Measurements from ENCODE around the gene KPNA5.
A peak's percentile ranks its signal among the peaks of the same experiment; 100 is the strongest.
"Not testable (repeated sequence)": the region's sequence is repeated elsewhere in the genome, so short reads cannot be mapped to it uniquely, and the experiment has no call there.

The KPNA5 gene

DNA sequence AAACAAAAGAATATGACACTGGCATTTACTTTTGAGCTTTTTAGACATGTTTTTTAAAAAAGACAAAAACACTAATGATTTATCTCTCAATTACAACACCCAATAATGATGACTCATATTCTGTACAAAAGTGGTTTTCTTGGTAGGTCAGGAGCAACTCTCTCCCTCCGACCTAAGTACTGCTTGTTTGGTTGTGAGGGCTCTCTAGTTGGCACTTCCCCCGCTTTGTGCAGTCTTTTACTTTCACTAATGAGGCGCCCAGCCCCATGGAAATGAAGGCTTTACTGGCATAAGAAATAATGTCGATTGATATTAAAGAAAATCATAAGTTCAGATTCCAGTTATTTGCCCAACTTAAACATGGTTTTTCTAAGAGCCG, 1.3 kb downstream of the KPNA5 start:
- no peaks in the 10 kb centered on the region for H3K9me3 Mint-ChIP-seq
- H3K4me3 Mint-ChIP-seq: peak overlapping the region; percentile 98
- H3K27me3 Mint-ChIP-seq: no peaks in the 10 kb centered on the region
- peak overlapping the region; percentile 92 for H3K27ac Mint-ChIP-seq
- no peak for DNase-seq
- H3K36me3 Mint-ChIP-seq (ENCODE audit: low read depth): peaks cover 48% of the 10 kb centered on the region
- H3K4me1 Mint-ChIP-seq (ENCODE audit: low read depth): peaks cover 54% of the 10 kb centered on the region

DNA sequence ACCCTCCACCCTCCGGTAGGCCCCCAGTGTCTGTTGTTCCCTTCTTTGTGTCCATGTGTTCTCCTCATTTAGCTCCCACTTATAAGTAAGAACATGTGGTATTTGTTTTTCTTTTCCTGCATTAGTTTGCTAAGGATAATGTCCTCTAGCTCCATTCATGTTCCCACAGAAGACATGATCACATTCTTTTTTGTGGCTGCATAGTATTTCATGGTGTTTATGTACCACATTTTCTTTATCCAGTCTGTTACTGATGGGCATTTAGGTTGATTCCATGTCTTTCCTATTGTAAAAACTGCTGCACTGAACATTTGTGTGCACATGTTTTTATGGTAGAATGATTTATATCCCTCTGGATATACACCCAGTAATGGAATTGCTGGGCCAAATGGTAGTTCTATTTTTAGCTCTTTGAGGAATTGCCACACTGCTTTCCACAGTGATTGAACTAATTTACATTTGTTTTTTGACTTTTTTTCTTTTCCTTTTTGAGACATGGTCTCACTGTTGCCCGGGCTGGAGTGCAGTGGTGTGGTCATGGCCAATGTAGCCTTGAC, 4.5 kb downstream of the KPNA5 start:
- Mint-ChIP-seq H3K36me3 (ENCODE audit: low read depth) (peaks cover 62% of the 10 kb centered on the region), H3K4me1 (ENCODE audit: low read depth) (peaks cover 57% of the 10 kb centered on the region), H3K27ac (no peak overlapping the region), H3K27me3 (no peaks in the 10 kb centered on the region), H3K4me3 (no peak overlapping the region), H3K9me3 (no peaks in the 10 kb centered on the region)
- no peak for DNase-seq

DNA sequence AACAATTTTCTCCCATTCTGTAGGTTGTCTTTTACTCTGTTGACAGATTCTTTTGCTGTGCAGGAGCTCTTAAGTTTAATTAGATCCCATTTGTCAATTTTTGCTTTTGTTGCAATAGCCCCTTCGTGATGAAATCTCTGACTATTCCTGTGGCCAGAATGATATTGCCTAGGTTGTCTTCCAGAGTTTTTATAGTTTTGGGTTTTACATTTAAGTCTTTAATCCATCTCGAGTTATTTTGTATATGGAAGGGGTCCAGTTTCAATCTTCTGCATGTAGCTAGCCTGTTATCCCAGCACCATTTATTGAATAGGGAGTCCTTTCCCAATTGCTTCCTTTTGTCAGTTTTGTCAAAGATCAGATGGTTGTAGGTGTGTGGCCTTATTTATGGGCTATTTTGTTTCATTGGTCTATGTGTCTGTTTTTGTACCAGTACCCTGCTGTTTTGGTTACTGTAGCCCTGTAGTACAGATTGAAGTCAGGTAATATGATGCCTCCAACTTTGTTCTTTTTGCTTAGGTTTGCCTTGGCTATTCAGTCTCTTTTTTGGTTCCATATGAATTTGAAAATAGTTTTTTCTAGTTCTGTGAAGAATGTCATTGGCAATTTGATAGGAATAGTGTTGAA, 5.6 kb downstream of the KPNA5 start:
- peak overlapping the region; percentile 27 for H3K27ac Mint-ChIP-seq
- peaks cover 62% of the 10 kb centered on the region for H3K36me3 Mint-ChIP-seq (ENCODE audit: low read depth)
- H3K4me3 Mint-ChIP-seq, DNase-seq, H3K9me3 Mint-ChIP-seq, H3K27me3 Mint-ChIP-seq: not testable (repeated sequence)
- H3K4me1 Mint-ChIP-seq (ENCODE audit: low read depth): peaks cover 61% of the 10 kb centered on the region

DNA sequence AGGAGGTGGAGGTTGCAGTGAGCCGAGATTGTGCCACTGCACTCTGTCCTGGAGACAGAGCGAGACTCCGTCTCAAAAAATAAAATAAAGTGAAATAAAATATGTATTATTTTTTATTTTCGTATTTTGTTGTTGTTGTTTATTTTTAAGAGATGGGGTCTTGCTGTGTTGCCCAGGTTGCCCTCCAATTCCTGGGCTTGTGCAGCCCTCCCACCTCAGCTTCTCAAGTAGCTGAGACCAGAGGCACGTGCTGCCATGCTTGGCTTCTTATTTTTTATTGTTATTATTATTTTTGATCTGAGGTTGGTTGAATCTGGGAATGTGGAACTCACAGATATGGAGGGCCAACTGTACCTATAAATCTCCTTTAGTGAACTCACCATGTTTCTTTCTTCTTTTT, 10.1 kb downstream of the KPNA5 start:
- no peaks in the 10 kb centered on the region for H3K27me3 Mint-ChIP-seq
- H3K4me3 Mint-ChIP-seq: no peak overlapping the region
- DNase-seq: no peak
- peaks cover 63% of the 10 kb centered on the region for H3K36me3 Mint-ChIP-seq (ENCODE audit: low read depth)
- H3K4me1 Mint-ChIP-seq (ENCODE audit: low read depth): peaks cover 49% of the 10 kb centered on the region
- peak overlapping the region; percentile 69 for H3K27ac Mint-ChIP-seq
- no peaks in the 10 kb centered on the region for H3K9me3 Mint-ChIP-seq

DNA sequence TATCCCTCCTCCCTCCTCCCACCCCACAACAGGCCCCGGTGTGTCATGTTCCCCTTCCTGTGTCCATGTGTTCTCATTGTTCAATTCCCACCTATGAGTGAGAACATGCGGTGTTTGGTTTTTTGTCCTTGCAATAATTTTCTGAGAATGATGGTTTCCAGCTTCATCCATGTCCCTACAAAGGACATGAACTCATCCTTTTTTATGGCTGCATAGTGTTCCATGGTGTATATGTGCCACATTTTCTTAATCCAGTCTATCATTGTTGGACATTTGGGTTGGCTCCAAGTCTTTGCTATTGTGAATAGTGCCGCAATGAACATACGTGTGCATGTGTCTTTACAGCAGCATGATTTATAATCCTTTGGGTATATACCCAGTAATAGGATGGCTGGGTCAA, 11.9 kb downstream of the KPNA5 start:
- DNase-seq, H3K27me3 Mint-ChIP-seq, H3K9me3 Mint-ChIP-seq, H3K4me3 Mint-ChIP-seq, H3K27ac Mint-ChIP-seq: not testable (repeated sequence)
- H3K4me1 Mint-ChIP-seq (ENCODE audit: low read depth): peaks cover 44% of the 10 kb centered on the region
- H3K36me3 Mint-ChIP-seq (ENCODE audit: low read depth): peaks cover 64% of the 10 kb centered on the region

DNA sequence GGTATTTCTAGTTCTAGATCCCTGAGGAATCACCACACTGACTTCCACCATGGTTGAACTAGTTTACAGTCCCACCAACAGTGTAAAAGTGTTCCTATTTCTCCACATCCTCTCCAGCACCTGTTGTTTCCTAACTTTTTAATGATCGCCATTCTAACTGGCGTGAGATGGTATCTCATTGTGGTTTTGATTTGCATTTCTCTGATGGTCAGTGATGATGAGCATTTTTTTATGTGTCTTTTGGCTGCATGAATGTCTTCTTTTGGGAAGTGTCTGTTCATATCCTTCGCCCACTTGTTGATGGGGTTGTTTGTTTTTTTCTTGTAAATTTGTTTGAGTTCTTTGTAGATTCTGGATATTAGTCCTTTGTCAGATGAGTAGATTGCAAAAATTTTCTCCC, 12.3 kb downstream of the KPNA5 start:
- H3K27me3 Mint-ChIP-seq, H3K27ac Mint-ChIP-seq, H3K4me3 Mint-ChIP-seq, H3K9me3 Mint-ChIP-seq, DNase-seq: not testable (repeated sequence)
- H3K4me1 Mint-ChIP-seq (ENCODE audit: low read depth): peaks cover 42% of the 10 kb centered on the region
- peaks cover 68% of the 10 kb centered on the region for H3K36me3 Mint-ChIP-seq (ENCODE audit: low read depth)

DNA sequence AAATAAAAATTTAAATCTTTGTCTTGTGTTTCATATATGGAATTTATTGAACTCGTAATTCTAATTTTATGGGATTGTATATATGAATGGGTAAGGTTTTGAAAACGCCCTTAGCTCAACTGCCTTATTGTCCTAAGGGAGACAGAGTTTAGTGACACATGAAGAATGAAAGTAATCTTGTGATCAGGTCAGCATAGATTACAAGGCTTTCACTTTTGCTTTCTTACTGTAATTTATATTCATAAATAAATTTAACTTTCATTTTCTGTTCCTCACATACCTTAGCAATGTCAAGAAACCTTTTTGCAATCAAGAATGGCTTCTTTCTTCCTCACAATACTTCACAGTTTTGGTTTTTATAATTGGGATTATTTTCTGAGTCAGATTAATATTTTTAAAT, 14.4 kb downstream of the KPNA5 start:
- H3K4me3 Mint-ChIP-seq: no peak overlapping the region
- DNase-seq: no peak
- no peaks in the 10 kb centered on the region for H3K9me3 Mint-ChIP-seq
- H3K27me3 Mint-ChIP-seq: no peaks in the 10 kb centered on the region
- peak overlapping the region; percentile 75 for H3K27ac Mint-ChIP-seq
- peaks cover 72% of the 10 kb centered on the region for H3K36me3 Mint-ChIP-seq (ENCODE audit: low read depth)
- peaks cover 45% of the 10 kb centered on the region for H3K4me1 Mint-ChIP-seq (ENCODE audit: low read depth)

DNA sequence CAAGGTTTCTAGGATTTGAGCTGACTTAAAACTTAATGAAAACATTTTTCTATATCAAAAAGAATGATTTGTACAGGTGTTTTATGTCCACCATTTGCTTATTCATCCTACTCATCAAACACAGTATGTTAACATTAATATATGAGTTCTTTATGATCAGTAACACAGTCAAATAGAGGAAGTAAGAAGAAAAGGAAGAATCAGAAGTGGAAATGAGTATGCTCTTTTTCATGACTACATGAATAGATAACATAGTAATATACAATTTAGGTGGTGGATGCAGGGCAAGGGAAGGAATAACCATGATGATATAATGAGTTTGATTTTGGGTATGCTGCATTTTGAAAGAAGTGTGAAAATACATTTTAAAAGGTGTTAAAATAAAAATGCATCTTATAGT, 16.5 kb downstream of the KPNA5 start:
- Mint-ChIP-seq H3K4me3 (no peak overlapping the region), H3K27ac (no peak overlapping the region), H3K36me3 (ENCODE audit: low read depth) (peaks cover 74% of the 10 kb centered on the region), H3K4me1 (ENCODE audit: low read depth) (peaks cover 42% of the 10 kb centered on the region), H3K27me3 (no peaks in the 10 kb centered on the region), H3K9me3 (no peaks in the 10 kb centered on the region)
- DNase-seq: no peak

DNA sequence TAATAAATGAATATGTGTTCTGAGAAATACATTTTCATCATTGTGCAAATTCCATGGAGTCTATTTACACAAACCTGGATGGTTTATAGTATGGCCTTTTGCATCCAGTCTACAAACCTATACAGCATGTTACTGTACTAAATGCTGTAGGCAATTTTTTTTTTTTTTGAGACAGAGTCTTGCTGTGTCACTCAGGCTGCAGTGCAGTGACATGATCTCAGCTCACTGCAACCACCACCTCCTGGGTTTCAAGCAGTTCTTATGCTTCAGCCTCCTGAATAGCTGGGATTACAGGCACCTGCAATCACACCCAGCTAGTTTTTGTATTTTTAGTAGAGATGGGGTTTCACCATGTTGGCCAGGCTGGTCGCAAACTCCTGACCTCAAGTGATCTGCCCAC, 22.9 kb downstream of the KPNA5 start:
- not testable (repeated sequence) for H3K4me3 Mint-ChIP-seq, DNase-seq, H3K27me3 Mint-ChIP-seq, H3K9me3 Mint-ChIP-seq, H3K27ac Mint-ChIP-seq
- Mint-ChIP-seq H3K4me1 (ENCODE audit: low read depth) (peaks cover 14% of the 10 kb centered on the region), H3K36me3 (ENCODE audit: low read depth) (peaks cover 79% of the 10 kb centered on the region)

DNA sequence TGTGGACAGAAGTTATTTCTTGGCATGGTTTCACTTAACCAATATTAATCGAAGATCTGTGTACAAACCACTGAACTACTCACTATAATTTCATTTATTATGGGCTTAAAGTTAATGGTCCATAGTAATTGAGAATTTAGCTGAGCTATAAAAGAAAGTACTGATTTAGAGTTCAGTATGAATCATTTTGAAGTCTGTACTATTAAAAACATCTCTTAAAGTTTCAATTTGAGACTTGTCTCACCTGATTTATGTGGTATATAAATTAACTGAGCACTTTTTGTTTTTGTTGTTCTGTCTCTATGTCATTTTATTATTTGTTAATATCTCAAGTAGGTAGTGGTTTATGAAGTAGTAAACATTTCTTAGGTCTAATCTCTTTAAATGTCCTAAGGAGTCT, 24.9 kb downstream of the KPNA5 start:
- DNase-seq: no peak

DNA sequence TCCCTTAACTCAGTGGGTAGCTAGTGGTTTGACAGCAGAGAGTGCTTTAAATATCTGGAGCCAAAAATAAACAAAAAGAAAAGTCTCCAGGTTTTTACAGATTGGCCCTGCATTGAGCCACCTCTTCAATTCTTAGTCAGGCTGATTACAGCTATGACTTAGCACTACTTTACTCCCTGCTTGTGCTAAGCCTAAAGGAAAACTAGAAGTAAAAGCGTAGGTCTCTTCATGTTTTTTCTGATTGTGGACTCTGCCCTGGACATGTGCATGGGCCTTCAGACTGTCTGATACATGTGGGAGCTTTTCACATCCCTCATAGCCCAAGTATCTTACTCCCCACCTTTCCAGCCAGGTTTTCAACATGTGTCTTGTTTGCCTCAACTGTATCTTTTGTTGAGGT, 33.3 kb downstream of the KPNA5 start:
- peak overlapping the region; percentile 2 for H3K27ac Mint-ChIP-seq
- peaks cover 80% of the 10 kb centered on the region for H3K36me3 Mint-ChIP-seq (ENCODE audit: low read depth)
- H3K4me3 Mint-ChIP-seq: no peak overlapping the region
- peaks cover 12% of the 10 kb centered on the region for H3K4me1 Mint-ChIP-seq (ENCODE audit: low read depth)
- no peaks in the 10 kb centered on the region for H3K9me3 Mint-ChIP-seq
- DNase-seq: no peak
- no peaks in the 10 kb centered on the region for H3K27me3 Mint-ChIP-seq

More for the DNA sequence above, 24.9 kb downstream of the KPNA5 start:
- no peaks in the 10 kb centered on the region for H3K27me3 Mint-ChIP-seq
- H3K4me1 Mint-ChIP-seq (ENCODE audit: low read depth): peaks cover 8% of the 10 kb centered on the region
- no peak overlapping the region for H3K4me3 Mint-ChIP-seq
- peaks cover 75% of the 10 kb centered on the region for H3K36me3 Mint-ChIP-seq (ENCODE audit: low read depth)
- no peak overlapping the region for H3K27ac Mint-ChIP-seq
- H3K9me3 Mint-ChIP-seq: no peaks in the 10 kb centered on the region

DNA sequence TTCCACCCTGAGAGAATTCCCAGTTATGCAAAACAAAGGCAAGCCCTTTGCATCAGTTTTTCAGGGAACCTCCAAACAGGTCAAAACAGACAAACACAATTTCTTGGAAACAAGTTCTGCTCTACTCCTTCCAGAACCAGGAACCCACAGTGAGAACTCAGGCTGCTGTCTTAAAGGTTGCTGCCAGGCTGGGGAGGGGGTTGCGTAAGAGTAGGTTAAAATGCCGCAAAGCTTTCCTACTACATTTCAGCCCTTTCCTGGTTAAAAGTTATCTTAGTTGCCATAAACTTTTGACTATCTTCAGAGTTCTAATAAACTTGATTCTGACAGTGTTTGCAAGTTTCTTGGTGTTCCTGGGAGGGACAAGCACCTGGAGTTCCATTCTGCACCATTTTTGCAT, 33.8 kb downstream of the KPNA5 start:
- Mint-ChIP-seq H3K4me3 (no peak overlapping the region), H3K36me3 (ENCODE audit: low read depth) (peaks cover 80% of the 10 kb centered on the region), H3K4me1 (ENCODE audit: low read depth) (peaks cover 12% of the 10 kb centered on the region), H3K27me3 (no peaks in the 10 kb centered on the region), H3K27ac (peak overlapping the region; percentile 2), H3K9me3 (no peaks in the 10 kb centered on the region)
- DNase-seq: no peak

DNA sequence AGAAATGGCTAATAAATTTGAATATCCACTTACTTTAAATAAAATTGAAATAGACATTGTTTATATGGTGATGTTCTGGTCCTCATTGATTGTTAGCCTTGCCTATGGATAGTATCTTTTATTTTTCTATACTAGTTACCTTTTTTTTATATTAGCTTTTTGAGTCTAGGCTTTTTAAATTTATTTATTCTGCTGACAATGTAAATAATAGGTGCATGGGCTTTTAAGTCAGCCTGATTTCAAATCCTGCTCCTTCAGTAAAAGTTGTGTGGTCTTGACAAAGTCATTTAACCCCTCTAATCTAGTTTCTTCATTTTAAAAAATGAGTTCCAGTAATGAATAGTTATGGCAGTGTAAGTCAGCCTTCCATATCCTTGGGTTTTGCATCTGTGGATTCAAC, 45.9 kb downstream of the KPNA5 start:
- Mint-ChIP-seq H3K9me3 (peaks cover under 1% of the 10 kb centered on the region), H3K36me3 (ENCODE audit: low read depth) (peaks cover 91% of the 10 kb centered on the region), H3K27ac (no peak overlapping the region), H3K4me1 (ENCODE audit: low read depth) (no peaks in the 10 kb centered on the region), H3K4me3 (no peak overlapping the region), H3K27me3 (no peaks in the 10 kb centered on the region)
- no peak for DNase-seq

DNA sequence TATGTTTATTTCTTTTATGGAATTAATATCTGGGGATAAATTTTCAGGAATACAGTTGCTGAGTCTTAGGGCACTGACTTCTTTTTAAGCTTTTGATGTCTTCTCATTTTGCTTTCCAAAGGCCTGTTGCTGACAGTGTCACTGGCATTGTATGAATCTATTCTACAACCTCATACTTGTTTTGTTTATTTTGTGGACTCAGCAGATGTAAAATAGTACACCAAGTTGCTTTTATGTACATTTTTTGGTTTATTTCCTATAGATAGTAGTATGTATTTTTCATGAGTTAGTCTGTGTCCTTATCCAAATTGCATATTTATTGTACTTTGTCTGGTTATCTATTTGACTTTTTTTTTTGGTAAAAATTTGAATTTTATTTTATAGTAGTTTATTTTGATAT, 49.5 kb downstream of the KPNA5 start:
- no peak for DNase-seq
- Mint-ChIP-seq H3K27me3 (no peaks in the 10 kb centered on the region), H3K27ac (no peak overlapping the region), H3K36me3 (ENCODE audit: low read depth) (peaks cover 87% of the 10 kb centered on the region), H3K9me3 (peaks cover 9% of the 10 kb centered on the region), H3K4me1 (ENCODE audit: low read depth) (no peaks in the 10 kb centered on the region), H3K4me3 (no peak overlapping the region)

DNA sequence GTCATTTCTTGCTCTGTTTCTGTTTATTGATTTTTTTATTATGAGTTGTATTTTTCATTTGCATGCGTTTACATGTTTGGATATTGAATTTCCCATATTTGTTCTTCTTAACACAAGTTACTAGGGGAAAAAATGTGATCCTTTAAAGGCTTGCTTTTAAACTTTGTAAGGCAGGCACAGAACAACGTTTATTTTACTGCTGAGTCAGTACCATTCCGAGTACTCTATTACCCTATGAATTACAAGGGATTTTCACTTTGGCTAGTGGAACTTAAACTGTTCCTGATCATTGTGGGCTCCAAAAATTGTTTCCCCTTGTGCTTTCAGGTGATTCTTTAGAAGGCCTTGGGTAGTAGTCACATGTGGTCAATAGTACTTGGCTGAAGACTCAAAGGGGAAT, 56.0 kb downstream of the KPNA5 start:
- no peak overlapping the region for H3K4me3 Mint-ChIP-seq
- H3K36me3 Mint-ChIP-seq (ENCODE audit: low read depth): peaks cover 52% of the 10 kb centered on the region
- no peaks in the 10 kb centered on the region for H3K27me3 Mint-ChIP-seq
- H3K4me1 Mint-ChIP-seq (ENCODE audit: low read depth): no peaks in the 10 kb centered on the region
- DNase-seq: no peak
- no peak overlapping the region for H3K27ac Mint-ChIP-seq
- peaks cover 36% of the 10 kb centered on the region for H3K9me3 Mint-ChIP-seq

DNA sequence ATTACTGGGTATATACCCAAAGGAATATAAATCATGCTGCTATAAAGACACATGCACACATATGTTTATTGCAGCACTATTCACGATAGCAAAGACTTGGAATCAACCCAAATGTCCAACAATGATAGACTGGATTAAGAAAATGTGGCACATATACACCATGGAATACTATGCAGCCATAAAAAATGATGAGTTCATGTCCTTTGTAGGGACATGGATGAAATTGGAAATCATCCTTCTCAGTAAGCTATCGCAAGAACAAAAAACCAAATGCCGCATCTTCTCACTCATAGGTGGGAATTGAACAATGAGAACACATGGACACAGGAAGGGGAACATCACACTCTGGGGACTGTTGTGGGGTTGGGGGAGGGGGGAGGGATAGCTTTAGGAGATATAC, 59.5 kb downstream of the KPNA5 start:
- peaks cover 43% of the 10 kb centered on the region for H3K9me3 Mint-ChIP-seq

More for the DNA sequence above, 59.5 kb downstream of the KPNA5 start:
- not testable (repeated sequence) for H3K27me3 Mint-ChIP-seq; H3K27ac Mint-ChIP-seq; H3K4me3 Mint-ChIP-seq; DNase-seq; H3K4me1 Mint-ChIP-seq (ENCODE audit: low read depth)
- H3K36me3 Mint-ChIP-seq (ENCODE audit: low read depth): peaks cover 26% of the 10 kb centered on the region

Data from activated T-cell treated with anti-CD3 and anti-CD28 coated beads, Interleukin-2, amount 50 U/mL, for 24 hours (primary cell).